ENCODE data around the gene PAEP. TPM values are rescaled to one million over a fixed set of nuclear protein-coding genes. Genes with fewer than 3 reads are reported as not detected.

Gene PAEP
- total and polyA plus RNA-seq, 12 donors = not detected

DNA sequence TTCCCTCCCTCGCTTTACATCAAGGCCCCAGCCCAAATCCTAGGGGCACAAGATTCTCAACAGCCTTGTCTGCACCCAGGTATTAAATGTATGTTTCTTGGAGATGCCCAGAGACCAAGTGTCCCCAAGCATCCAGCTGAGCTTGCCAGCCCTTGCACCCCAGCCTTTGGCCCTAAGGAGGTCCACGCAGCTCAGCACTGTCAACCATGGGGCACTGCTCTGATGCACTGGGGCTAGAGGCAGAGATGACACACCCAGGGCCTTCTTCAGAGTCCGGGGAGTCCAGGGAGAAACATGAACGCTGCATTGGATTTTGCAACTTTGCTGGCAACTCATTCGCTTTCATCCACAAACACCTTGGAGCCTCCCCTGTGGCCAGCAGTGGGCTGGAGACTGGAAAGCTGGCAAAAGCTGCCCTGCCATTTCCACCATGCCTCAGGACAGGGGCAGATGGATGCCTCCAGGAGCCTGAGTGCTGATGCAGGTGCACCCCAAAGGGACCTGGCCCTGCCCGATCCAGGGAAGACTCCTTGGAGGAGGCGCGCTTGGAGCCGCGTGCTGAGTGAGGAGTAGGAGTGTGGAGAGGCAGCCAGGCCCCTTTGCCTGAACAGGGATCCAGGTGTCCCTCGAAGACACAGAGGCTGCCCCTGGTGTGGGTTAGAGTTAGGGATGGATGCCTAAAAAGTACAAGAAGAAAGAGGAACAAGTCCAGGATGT, 19.3 kb downstream of the PAEP start:
- intact Hi-C loops (cut with DNase I) = no loop called here
- Histone ChIP-seq H3K27me3 (peaks cover 0 to 19% (median 7%) of the 10 kb centered on the region in 7 donors), H3K36me3 (no peaks in the 10 kb centered on the region), H3K4me1 (no peaks in the 10 kb centered on the region), H3K27ac (no peak overlapping the region), H3K9me3 (no peaks in the 10 kb centered on the region), H3K4me3 (no peak overlapping the region)
- TF ChIP-seq, protein P1, sequence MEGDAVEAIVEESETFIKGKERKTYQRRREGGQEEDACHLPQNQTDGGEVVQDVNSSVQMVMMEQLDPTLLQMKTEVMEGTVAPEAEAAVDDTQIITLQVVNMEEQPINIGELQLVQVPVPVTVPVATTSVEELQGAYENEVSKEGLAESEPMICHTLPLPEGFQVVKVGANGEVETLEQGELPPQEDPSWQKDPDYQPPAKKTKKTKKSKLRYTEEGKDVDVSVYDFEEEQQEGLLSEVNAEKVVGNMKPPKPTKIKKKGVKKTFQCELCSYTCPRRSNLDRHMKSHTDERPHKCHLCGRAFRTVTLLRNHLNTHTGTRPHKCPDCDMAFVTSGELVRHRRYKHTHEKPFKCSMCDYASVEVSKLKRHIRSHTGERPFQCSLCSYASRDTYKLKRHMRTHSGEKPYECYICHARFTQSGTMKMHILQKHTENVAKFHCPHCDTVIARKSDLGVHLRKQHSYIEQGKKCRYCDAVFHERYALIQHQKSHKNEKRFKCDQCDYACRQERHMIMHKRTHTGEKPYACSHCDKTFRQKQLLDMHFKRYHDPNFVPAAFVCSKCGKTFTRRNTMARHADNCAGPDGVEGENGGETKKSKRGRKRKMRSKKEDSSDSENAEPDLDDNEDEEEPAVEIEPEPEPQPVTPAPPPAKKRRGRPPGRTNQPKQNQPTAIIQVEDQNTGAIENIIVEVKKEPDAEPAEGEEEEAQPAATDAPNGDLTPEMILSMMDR (IDR thresholded peaks at IDR 0.05) = no peak
- no peak for ATAC-seq
- DNase-seq = no peak
- 86 to 89% methylated on average over 11 of the region's 11 CpGs for WGBS, 2 donors

DNA sequence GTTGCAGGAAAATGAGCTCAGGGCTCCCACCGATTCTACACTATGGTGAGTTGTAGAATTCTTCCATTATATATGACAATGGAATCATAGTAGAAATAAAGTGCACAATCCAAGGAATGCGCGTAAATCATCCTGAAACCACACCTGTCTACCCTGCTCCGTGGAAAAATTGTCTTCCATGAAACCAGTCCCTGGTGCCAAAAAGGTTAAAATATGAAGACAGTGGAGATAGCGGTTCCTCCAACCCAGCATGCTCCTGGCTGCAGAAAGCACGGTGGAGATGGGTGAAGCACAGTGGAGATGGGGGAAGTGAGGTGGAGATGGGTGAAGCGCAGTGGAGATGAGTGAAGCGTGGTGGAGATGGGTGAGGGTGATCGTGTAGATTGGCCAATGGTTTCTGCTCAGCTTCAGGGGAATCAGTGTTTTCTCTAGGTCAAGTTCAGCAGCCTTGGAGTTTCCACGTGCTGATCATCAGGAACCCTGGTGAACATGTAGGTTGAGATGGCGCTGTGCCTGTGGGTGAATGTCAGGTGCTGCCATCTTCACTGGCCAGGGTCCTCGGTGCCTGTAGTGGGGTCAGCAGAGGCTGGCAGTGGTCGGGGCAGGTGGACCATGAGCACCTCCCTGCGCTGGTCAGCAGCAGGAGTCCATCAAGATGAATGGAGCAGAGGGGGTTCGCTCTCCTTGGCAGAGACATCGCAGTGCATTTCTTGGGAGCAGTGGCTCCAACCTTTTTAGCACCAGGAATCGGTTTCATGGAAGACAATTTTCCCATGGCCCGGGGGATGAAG, 20.3 kb downstream of the PAEP start:
- Histone ChIP-seq H3K27ac (no peak overlapping the region), H3K27me3 (peaks cover 0 to 11% (median 7%) of the 10 kb centered on the region in 7 donors), H3K4me1 (no peaks in the 10 kb centered on the region), H3K9me3 (no peaks in the 10 kb centered on the region), H3K36me3 (no peaks in the 10 kb centered on the region), H3K4me3 (no peak overlapping the region)
- no peak for ATAC-seq
- DNase-seq = no peak
- 90% methylated on average over 18 of the region's 18 CpGs for WGBS, 2 donors
- TF ChIP-seq, protein P1 (IDR thresholded peaks at IDR 0.05) = no peak
- intact Hi-C loops (cut with DNase I) = no loop called here

DNA sequence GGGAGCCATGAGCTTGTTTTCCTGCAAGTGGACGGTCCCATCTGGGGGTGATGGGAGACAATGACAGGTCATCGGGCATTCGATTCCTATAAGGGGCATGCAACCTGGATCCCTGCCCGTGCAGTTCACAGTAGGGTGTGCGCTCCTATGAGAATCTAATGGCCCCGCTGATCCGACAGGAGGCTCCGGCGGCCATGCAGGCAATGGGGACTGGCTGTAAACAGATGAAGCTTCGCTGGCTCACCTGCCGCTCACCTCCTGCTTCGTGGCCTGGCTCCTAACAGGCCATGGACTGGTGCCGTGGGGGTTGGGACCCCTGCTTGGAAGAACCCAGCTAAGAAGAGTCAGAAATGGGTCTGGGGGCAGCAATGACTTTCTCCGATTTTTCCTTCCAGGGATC, 21.0 kb downstream of the PAEP start:
- ATAC-seq = no peak
- Histone ChIP-seq H3K4me1 (no peaks in the 10 kb centered on the region), H3K9me3 (no peaks in the 10 kb centered on the region), H3K27me3 (peaks cover 0 to 11% (median 7%) of the 10 kb centered on the region in 7 donors), H3K27ac (no peak overlapping the region), H3K4me3 (no peak overlapping the region), H3K36me3 (no peaks in the 10 kb centered on the region)
- 92 to 93% methylated on average over 14 of the region's 14 CpGs for WGBS, 2 donors
- TF ChIP-seq, protein P1 (IDR thresholded peaks at IDR 0.05) = no peak
- intact Hi-C loops (cut with DNase I) = no loop called here
- no peak for DNase-seq

DNA sequence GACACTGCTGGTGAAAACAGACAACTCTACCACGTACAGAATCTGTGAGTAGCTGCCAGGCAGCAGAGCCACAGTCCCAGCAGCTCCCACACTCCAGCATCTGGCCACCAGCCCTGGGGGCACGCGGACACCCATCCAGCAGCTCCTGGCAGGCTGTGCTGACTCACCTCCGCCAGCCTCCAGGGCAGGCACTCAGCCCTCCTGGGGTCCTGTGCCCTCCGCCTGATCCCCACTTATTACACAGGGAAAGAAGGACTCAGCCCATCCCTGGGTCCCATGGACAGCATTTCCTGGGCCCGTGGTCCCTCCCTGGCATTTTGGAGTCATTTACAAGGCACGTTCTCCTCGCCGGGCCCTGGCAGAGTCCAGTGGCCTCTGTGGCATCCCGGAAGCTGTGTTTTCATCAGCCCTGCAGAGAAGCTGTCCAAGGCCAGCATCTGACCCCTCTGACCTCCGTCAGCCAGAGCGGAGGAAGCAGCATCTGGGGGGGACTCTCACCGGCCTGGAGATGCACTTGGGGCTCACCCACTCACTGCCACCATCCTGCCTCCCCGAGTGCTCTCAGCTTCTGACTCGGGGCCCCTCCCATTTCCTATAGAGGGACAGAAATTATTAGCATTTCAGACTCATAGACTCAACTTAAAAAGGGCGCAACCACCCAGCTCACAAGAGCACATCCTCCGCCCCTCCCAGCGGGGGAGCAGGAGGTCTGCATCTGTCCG, 21.6 kb downstream of the PAEP start:
- ATAC-seq (no peak), DNase-seq (no peak)
- Histone ChIP-seq H3K4me1 (no peaks in the 10 kb centered on the region), H3K36me3 (no peaks in the 10 kb centered on the region), H3K27ac (no peak overlapping the region), H3K9me3 (no peaks in the 10 kb centered on the region), H3K27me3 (peaks cover 0 to 11% (median 7%) of the 10 kb centered on the region in 7 donors), H3K4me3 (no peak overlapping the region)
- 70 to 82% methylated on average over 19 of the region's 19 CpGs for WGBS, 2 donors
- intact Hi-C loops (cut with DNase I) = no loop called here
- TF ChIP-seq, protein P1 (IDR thresholded peaks at IDR 0.05) = no peak
